NCI-H128 (cell line): ENCODE results near the gene SLBP.

Experiments
- DNase-seq: peaks from one replicate; lab custom pipeline; 2025; ENCODE audit not compliant: unreplicated experiment; lab: John Stamatoyannopoulos, UW

SLBP gene

DNA sequence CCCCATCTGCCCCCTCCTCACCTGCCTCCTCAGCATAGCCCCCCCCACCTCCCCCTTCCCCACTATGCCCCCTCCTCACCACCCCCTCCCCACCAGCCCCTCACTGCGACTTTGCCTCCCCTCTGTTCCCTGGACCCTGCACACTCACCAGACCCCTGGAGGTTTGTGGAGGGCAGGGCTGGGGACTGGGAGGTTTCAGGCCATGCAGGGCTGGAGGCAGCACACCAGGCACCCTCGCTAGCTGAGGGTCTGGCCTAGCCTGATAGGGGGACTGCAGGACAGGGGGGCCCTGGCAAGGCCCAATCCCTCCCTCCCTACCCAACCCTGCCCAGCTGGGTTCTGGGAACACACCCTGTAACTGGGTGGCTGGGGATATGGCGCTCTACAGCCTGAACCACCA is 37.3 kb upstream of the SLBP start:
- no peak for DNase-seq

DNA sequence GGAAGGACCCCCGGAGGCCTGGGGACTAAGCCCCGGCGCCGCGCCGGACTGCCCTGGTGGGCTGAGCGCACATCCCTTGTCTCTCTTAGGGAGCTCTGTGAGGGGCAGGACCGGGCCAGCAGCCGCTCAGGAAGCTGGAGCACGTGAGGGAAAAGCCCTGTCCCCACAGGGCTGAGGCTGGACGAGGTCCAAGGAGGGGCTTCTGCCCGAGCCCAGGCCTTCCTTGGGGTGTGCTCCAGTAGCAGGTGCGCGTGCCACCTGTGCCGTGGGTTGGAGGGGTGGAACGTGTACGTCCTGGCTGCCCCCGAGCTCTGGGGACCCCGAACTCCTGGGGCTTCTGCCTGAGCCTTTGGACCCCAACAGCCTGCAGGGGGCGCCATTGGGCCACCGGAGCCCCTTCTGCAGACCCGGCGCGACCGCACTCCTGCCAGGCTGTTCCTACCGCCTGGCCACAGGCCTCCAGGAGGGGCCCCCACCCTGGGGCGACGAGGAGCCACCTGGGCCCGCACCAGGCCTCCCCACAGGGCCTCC is 36.4 kb upstream of the SLBP start:
- DNase-seq: peak; percentile 12

DNA sequence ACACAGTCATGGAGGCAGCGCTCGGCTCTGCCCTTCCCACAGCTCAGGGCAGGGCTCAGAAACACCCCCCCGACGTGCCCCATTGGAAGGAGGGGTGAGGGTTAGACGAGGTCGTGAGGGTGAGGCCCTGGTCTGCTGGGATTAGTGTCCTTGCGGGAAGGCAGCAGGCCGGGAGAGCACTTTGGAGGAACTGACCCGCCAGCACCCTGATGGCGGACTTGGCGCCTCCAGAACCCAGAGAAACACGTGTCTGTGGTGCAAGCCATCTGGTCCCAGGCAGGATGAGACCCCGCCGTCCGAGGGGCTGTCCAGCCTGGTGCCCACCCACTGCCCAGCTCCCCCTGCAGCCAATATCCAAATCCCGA is 35.5 kb upstream of the SLBP start:
- no peak for DNase-seq

GRCh38 chr4:1746919-1747602 is 34.9 kb upstream of the SLBP start:
- no peak for DNase-seq

DNA sequence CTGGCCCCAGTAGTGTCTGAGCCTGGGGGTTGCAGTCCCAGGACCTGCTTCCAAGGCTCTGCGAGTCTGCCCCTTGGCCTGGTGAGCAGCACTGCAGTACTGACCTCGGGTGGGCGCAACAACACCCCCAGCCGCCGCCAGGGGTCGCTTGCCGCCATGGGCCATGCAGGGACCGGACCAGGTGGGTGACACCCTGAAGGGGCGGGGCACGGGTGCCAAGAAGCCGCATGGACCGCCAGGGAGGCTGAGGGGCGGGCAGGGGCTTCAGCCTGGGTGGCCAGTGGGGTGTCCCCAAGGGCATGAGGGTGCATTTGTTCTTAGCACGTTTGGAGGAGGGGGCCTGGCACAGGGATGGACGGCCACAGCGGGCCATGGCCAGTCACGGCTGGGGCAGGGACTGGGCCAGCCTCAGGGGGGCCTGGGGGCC is 34.2 kb upstream of the SLBP start:
- no peak for DNase-seq

GRCh38 chr4:1745697-1746096 is 33.6 kb upstream of the SLBP start:
- DNase-seq: no peak

DNA sequence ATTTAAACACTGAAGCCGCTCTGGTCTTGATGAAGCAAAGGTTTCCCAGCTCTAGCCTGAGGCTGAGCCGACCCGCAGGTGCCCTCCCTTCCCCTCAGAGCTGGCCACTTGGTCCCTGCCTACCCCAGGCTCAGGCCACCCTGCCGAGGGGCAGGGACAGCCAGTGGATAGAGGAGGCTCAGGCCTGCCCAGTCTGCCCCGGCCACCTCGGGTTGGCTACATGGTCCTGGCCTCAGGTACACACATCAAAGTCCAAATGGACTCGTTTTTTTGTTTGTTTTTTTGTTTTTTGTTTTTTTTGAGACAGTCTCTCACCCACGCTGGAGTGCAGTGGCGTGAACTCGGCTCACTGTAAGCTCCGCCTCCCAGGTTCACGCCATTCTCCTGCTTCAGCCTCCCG is 33.0 kb upstream of the SLBP start:
- DNase-seq: no peak

DNA sequence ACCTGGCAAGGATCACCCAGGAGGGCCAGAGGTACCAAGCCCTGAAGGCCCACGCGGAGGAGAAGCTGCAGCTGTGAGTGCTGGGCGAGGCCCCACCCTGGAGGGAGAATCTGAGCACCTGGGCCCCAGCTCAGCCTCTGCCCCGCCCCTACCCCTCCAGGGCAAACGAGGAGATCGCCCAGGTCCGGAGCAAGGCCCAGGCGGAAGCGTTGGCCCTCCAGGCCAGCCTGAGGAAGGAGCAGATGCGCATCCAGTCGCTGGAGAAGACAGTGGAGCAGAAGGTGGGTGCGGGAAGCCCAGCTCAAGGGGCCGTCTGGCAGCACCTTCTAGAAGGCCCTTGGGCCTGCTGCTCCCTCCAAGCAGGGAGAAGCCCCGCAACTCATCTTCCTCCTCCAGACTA is 32.4 kb upstream of the SLBP start:
- DNase-seq: no peak

GRCh38 chr4:1743975-1744374 is 31.9 kb upstream of the SLBP start:
- no peak for DNase-seq

DNA sequence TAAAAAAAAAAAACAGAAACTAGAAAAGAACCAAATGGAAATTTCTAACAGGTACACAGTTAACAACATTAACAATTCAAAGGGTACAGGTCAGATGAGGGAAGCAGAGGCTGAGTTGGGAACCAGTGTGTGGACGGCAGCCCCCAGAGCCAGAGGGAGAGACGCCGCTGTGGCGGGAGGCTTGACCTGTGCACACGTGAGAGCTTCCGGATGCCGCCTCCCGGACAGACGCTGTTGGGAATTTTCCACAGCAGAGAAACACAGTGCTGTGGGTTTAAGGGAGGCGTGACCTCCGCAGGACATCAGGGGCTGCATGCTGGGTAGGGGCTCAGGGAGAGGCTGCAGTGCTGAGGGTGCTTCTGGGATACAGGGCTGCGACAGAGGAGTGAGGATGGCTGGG is 31.4 kb upstream of the SLBP start:
- DNase-seq: no peak

GRCh38 chr4:1741208-1741607 is 29.1 kb upstream of the SLBP start:
- no peak for DNase-seq

DNA sequence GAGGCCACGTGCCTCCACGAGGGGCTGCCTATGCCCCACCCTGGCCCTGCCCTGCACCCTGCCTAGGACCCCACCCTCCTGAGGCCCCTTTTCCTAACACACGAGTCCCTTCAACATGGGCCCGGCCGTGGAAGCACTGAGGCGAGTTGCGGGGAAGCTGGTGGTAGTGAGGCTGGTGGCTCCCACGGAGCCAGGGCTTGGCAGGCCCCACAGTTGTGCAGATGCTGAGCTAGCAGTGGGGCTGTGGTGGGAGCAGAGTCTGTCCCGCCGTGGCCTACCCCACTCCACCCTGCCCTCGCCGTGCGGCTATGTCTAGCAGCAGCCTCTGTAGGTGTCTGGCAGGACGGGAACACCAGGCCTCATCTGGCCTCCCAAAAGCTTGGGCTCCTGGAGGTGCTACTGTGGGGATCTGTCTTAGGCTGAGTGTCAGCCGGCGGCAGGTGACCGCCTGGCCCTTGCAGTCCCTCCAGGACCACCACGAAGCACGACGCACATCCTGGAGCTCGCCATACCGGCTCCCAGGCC is 28.0 kb upstream of the SLBP start:
- no peak for DNase-seq

DNA sequence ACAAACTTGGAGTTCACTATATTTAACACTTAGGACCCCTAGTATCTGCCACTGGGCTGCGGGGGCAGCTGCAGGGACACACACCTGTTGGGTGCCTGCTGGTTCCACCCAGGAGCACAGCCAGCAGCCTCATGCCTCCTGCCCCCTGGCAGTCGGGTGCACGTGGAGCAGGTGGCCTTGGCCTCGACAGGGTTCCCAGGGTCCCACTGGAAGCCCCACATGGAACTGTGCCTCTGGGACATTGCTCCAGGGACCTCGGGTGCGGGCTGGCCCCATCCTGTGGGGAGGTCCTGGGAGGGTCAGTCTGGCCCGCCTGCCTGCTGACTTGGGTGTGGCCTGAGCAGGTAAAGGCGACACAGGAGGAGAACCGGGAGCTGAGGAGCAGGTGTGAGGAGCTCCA is 27.2 kb upstream of the SLBP start:
- no peak for DNase-seq

GRCh38 chr4:1738410-1738809 is 26.3 kb upstream of the SLBP start:
- DNase-seq: no peak

GRCh38 chr4:1737666-1738065 is 25.5 kb upstream of the SLBP start:
- no peak for DNase-seq

DNA sequence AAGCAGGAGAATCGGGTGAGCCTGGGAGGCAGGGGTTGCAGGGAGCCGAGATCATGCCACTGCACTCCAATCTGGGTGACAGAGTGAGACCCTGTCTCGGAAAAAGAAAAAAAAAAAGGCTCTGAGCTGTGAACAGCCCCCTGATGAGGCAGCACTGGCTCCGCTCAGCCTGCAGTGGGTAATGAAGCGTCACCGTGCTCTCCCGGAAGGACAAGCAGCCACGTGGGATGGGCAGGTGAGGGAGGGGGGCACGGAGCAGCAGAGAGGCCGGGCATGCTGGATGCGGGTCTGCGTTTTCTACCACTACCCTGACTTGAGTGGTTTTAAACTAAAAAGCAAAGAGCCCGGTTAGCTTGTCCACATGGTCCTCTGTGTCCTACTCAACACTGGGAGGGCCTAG is 24.7 kb upstream of the SLBP start:
- DNase-seq: no peak

- no peak for DNase-seq
These were observed 23.1 kb upstream of the SLBP start for GRCh38 chr4:1735215-1735614.

GRCh38 chr4:1732911-1733310 is 20.8 kb upstream of the SLBP start:
- DNase-seq: peak; percentile 6

DNA sequence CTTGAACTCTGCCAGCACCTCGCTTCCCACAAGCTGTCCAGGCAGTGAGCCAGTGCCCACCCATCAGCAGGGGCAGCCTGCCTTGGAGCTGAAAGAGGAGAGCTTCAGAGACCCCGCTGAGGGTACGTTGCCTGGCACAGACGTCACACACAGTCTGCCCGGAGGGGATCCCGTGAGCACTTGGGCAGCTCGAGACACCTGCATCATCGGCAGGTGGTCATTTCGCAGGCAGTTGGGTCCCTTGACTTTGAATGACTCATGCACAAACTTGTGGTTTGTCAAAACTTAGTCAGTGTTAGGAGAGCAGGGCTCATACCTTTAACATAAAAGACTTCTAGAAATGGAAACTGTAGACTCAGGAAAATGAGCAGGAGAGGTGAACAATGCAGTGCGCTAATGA is 19.1 kb upstream of the SLBP start:
- DNase-seq: no peak

DNA sequence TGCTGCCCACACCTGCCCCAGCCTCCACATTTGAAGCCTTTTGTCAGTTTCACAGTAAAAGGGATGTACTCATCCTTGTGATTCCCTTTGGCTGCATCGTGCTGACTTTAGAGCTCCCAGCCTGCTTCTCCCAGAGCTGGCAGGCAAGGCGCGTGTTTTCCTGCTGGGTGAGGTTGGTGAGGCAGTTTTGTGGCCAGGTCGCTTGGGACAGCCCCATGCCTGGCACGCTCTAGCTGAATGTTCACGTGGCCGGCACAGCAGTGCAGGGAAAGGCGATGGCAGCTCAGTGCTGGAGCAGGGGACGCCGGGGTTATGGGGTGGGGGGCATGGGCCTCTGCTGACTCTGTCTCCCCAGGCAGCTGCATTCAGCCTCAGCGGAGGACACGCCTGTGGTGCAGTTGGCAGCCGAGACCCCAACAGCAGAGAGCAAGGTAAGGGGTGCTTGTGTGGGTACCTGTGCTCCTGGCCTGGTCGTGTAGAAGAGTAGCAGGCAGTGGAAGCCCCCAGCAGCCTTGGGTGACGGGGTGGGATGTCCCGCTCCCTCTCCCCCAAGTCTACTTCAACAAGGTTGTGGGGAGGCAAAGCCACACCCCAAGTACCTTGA is 18.5 kb upstream of the SLBP start:
- DNase-seq: no peak

GRCh38 chr4:1728061-1728980 is 16.2 kb upstream of the SLBP start:
- no peak for DNase-seq
